ENCODE data around the gene TIAM2.
"Not testable (repeated sequence)": the region's sequence is repeated elsewhere in the genome, so short reads cannot be mapped to it uniquely, and the experiment has no call there.

Gene TIAM2

GRCh38 chr6:155014670-155015300 lies 19.7 kb downstream of the TIAM2 start:
- no peak overlapping the region for H3K4me2 ChIP-seq (ENCODE audit: insufficient read depth, low read length)
- TF ChIP-seq CTCF (IDR thresholded peaks at IDR 0.05; ENCODE audit: borderline replicate concordance, extremely low read depth, low read length, poor library complexity, severe bottlenecking) (no peak), EZH2 (IDR thresholded peaks at IDR 0.05; ENCODE audit: borderline replicate concordance, low read depth, low read length, severe bottlenecking) (no peak)
- no peaks in the 10 kb centered on the region for H3K79me2 ChIP-seq (ENCODE audit: insufficient read depth, low read length)
- H3K9ac ChIP-seq (ENCODE audit: low read depth, low read length), result no peak overlapping the region
- no peak overlapping the region for H3K27ac ChIP-seq (ENCODE audit: low read length)
- H3K9me3 ChIP-seq (ENCODE audit: insufficient read depth, low read length, severe bottlenecking), result no peaks in the 10 kb centered on the region
- H3K27me3 ChIP-seq (ENCODE audit: insufficient read depth, low read length, poor library complexity), result no peaks in the 10 kb centered on the region
- no peaks in the 10 kb centered on the region for H3K4me1 ChIP-seq (ENCODE audit: insufficient read depth, low read length)
- no peak for DNase-seq
- H3K36me3 ChIP-seq (ENCODE audit: insufficient read depth, low read length), result no peaks in the 10 kb centered on the region
- no peak overlapping the region for H3K4me3 ChIP-seq (ENCODE audit: low read depth in 1 of 2, low read length in 2 of 2)
- H4K20me1 ChIP-seq (ENCODE audit: insufficient read depth, low read length), result no peaks in the 10 kb centered on the region
- no peak overlapping the region for H2AFZ ChIP-seq (ENCODE audit: low read depth, low read length)
- ATAC-seq (ENCODE audit: insufficient read depth, low read depth), result no peak

GRCh38 chr6:155018415-155018814 lies 23.3 kb downstream of the TIAM2 start:
- not testable (repeated sequence) for H3K4me3 ChIP-seq (ENCODE audit: low read depth in 1 of 2, low read length in 2 of 2); H3K9ac ChIP-seq (ENCODE audit: low read depth, low read length); H2AFZ ChIP-seq (ENCODE audit: low read depth, low read length); H3K27ac ChIP-seq (ENCODE audit: low read length); H3K36me3 ChIP-seq (ENCODE audit: insufficient read depth, low read length); H3K79me2 ChIP-seq (ENCODE audit: insufficient read depth, low read length); H3K4me1 ChIP-seq (ENCODE audit: insufficient read depth, low read length); ATAC-seq (ENCODE audit: insufficient read depth, low read depth); DNase-seq; H4K20me1 ChIP-seq (ENCODE audit: insufficient read depth, low read length); H3K4me2 ChIP-seq (ENCODE audit: insufficient read depth, low read length); H3K9me3 ChIP-seq (ENCODE audit: insufficient read depth, low read length, severe bottlenecking); H3K27me3 ChIP-seq (ENCODE audit: insufficient read depth, low read length, poor library complexity)

- no peak for DNase-seq
- Histone ChIP-seq H3K4me1 (ENCODE audit: insufficient read depth, low read length) (no peaks in the 10 kb centered on the region), H2AFZ (ENCODE audit: low read depth, low read length) (no peak overlapping the region), H3K9me3 (ENCODE audit: insufficient read depth, low read length, severe bottlenecking) (no peaks in the 10 kb centered on the region), H3K27ac (ENCODE audit: low read length) (no peak overlapping the region), H3K4me2 (ENCODE audit: insufficient read depth, low read length) (no peak overlapping the region), H3K4me3 (ENCODE audit: low read depth in 1 of 2, low read length in 2 of 2) (no peak overlapping the region), H3K79me2 (ENCODE audit: insufficient read depth, low read length) (no peaks in the 10 kb centered on the region), H3K36me3 (ENCODE audit: insufficient read depth, low read length) (no peaks in the 10 kb centered on the region), H3K9ac (ENCODE audit: low read depth, low read length) (no peak overlapping the region), H3K27me3 (ENCODE audit: insufficient read depth, low read length, poor library complexity) (no peaks in the 10 kb centered on the region), H4K20me1 (ENCODE audit: insufficient read depth, low read length) (no peaks in the 10 kb centered on the region)
- no peak for ATAC-seq (ENCODE audit: insufficient read depth, low read depth)
- no peak for TF ChIP-seq EZH2 (IDR thresholded peaks at IDR 0.05; ENCODE audit: borderline replicate concordance, low read depth, low read length, severe bottlenecking)
- TF ChIP-seq CTCF (IDR thresholded peaks at IDR 0.05; ENCODE audit: borderline replicate concordance, extremely low read depth, low read length, poor library complexity, severe bottlenecking), result no peak
Observed at GRCh38 chr6:155021680-155022079, 26.6 kb downstream of the TIAM2 start.

GRCh38 chr6:155022721-155023120 lies 27.6 kb downstream of the TIAM2 start:
- no peak for ATAC-seq (ENCODE audit: insufficient read depth, low read depth)

More at GRCh38 chr6:155022721-155023120, 27.6 kb downstream of the TIAM2 start:
- Histone ChIP-seq H3K27ac (ENCODE audit: low read length) (no peak overlapping the region), H3K27me3 (ENCODE audit: insufficient read depth, low read length, poor library complexity) (no peaks in the 10 kb centered on the region), H3K79me2 (ENCODE audit: insufficient read depth, low read length) (no peaks in the 10 kb centered on the region), H4K20me1 (ENCODE audit: insufficient read depth, low read length) (no peaks in the 10 kb centered on the region), H3K4me1 (ENCODE audit: insufficient read depth, low read length) (no peaks in the 10 kb centered on the region), H3K4me2 (ENCODE audit: insufficient read depth, low read length) (no peak overlapping the region), H3K4me3 (ENCODE audit: low read depth in 1 of 2, low read length in 2 of 2) (no peak overlapping the region), H3K9ac (ENCODE audit: low read depth, low read length) (no peak overlapping the region), H3K9me3 (ENCODE audit: insufficient read depth, low read length, severe bottlenecking) (no peaks in the 10 kb centered on the region), H2AFZ (ENCODE audit: low read depth, low read length) (no peak overlapping the region), H3K36me3 (ENCODE audit: insufficient read depth, low read length) (no peaks in the 10 kb centered on the region)
- no peak for DNase-seq
- no peak for TF ChIP-seq EZH2 (IDR thresholded peaks at IDR 0.05; ENCODE audit: borderline replicate concordance, low read depth, low read length, severe bottlenecking)
- TF ChIP-seq CTCF (IDR thresholded peaks at IDR 0.05; ENCODE audit: borderline replicate concordance, extremely low read depth, low read length, poor library complexity, severe bottlenecking), result no peak

Data from DND-41 (cell line).